Stimulated activated CD4-positive, alpha-beta T cell treated with anti-CD3 and anti-CD28 coated beads, TNF-alpha, amount 100 ng/mL, for 1 hour (primary cell): Measurements from ENCODE around the gene EIF6.
"Not testable (repeated sequence)": the region's sequence is repeated elsewhere in the genome, so short reads cannot be mapped to it uniquely, and the experiment has no call there.

Source experiments
- DNase-seq, 3 donors: peaks; one replicate each; pipeline ENCODE4 v3.0.0-alpha.2; 2020; ENCODE audit warnings: low read depth in 3 of 3, low spot score in 1 of 3

Gene EIF6

DNA sequence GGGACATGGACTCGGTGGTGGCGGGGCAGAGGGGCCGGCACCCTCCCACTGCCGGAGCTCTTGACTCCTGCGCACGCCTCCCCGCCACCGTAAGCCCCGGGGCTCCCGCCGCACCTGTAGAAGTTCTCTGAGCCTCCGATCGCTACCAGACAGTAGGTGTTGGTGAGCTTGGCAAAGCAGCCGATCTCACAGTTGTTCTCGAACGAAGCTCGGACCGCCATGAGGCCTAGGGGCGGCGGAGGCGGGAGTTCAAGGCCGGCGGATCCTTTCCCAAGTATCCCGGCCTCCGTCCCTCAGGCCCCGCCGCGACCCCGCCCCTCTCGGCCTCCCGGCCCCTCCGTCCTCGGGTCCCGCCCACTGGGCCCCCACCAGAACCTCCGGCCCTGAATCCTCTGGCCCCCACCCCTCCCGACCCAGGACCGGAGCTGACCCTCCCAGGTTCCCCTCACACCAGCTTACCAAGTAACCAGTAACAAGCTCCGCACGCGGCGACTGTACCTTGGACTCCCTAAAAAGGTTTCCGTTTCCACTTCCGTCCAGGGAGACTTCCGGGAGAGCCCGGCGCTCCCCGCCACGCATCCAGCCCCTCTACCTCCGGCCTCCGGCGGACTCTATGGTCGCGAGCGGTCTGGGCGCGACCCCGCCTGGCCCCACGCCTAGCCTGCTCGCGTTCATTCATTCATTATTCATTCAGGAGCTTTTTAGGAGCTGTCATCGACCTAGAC, at the start of gene EIF6:
TSS of gene EIF6 (minus strand) at position 506 of the 725 bp plus-strand sequence. CDS start at position 221, 285 bp downstream.
- DNase-seq: peak in 2 of 3 donors; percentile 18 to 66

GRCh38 chr20:35333606-35334005, 49.0 kb upstream of the EIF6 start:
- no peak for DNase-seq

GRCh38 chr20:35332540-35333200, 48.1 kb upstream of the EIF6 start:
- no peak for DNase-seq

DNA sequence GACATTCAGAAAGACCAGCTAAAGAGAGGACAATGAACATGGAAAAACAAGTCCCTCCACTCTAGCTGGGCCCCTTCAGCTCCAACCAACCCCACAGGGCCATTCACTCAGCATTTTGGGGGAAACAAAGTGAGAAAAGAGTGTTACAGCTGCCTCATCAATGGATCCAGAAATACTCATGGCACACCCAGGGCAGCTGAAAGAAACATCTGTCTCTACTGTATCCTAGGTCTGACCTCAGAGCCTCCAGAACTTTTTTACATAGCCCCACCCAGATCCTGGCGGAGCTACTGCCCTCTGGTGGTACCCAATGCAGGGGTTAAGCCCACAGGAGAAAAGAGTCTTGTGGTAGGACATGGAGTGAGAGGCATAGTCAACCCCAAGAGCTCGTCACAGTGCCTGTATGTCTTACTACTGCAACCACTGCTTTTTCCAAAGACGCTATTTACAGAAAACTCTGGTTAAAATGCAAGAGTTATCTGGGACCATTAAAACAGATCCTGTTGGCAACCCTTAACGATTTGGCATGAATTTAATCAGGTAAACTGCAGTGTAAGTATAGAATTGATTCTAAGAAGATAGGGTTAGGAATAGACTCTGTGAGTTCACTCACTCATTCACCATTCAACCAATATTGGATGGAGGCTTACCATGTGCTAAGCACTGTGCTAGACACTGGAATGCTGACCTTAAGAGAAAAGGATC, 45.0 kb upstream of the EIF6 start:
- peak in 1 of 3 donors; percentile 16 for DNase-seq

- no peak for DNase-seq
Measured at GRCh38 chr20:35328689-35329088, 44.1 kb upstream of the EIF6 start.

GRCh38 chr20:35328095-35328685, 43.6 kb upstream of the EIF6 start:
- no peak for DNase-seq

- no peak for DNase-seq
Measured at GRCh38 chr20:35327074-35327976, 42.8 kb upstream of the EIF6 start.

- DNase-seq: no peak
Measured at GRCh38 chr20:35326740-35327073, 42.1 kb upstream of the EIF6 start.

- no peak for DNase-seq
Measured at GRCh38 chr20:35326021-35326739, 41.6 kb upstream of the EIF6 start.

- DNase-seq: no peak
Measured at GRCh38 chr20:35325401-35325800, 40.8 kb upstream of the EIF6 start.

GRCh38 chr20:35320396-35321126, 36.0 kb upstream of the EIF6 start:
- no peak for DNase-seq

- DNase-seq: no peak
Measured at GRCh38 chr20:35319871-35320197, 35.3 kb upstream of the EIF6 start.

- no peak for DNase-seq
Measured at GRCh38 chr20:35319192-35319870, 34.8 kb upstream of the EIF6 start.

- no peak for DNase-seq
Measured at GRCh38 chr20:35318502-35319157, 34.1 kb upstream of the EIF6 start.

DNA sequence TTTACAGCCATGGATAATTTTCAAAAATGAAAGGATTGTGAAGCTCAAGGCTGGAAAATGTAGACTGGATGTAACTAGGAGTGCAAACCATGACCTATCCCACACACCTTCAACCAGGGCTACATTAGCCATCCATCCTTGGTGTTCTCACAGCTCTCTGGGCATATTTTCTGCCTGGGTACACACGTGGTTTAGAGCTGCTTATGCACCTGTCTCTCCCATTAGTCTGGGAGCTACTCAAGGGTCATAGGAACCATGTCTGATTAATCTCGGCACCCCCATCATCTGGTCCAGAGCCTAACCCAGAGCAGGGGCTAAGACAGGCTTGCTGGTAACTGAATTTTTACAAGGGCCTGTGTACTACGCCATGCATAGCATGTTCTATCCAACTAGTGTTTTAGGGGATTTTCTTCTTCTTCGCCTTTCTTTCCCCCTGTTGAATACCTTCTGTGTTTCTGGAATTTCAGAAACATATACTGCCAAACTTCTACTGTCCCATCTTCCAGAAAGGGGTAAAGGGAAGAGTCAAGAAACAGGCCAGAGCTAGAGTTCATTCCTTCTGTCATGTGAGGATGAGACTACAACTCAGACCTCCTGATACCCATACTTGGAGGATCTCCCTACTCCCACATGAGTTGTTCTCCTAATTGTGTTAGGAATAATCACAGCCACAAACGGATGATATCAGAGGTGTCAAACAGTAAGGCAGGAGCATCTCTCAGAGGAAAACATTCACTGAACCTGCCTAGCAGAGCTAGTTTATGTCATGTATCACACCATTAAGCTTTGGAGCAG, 33.0 kb upstream of the EIF6 start:
- DNase-seq: no peak

- no peak for DNase-seq
Measured at GRCh38 chr20:35316086-35316485, 31.5 kb upstream of the EIF6 start.

- DNase-seq: not testable (repeated sequence)
Measured at GRCh38 chr20:35315632-35316020, 31.1 kb upstream of the EIF6 start.
